Adrenal gland (tissue), 12 donors: ENCODE results near the gene CSF1R. TPM values are rescaled to one million over a fixed set of nuclear protein-coding genes. Genes with fewer than 3 reads are reported as not detected.

Experiments
- DNase-seq, 7 donors: peaks; one replicate each; pipeline ENCODE4 v3.0.0-alpha.2; 2019 to 2020
- H3K27ac ChIP-seq, 5 donors: fragments of 200-600 bp; sonication (generic) in 4 of 5; 1 replicate in 3 of 5; 2 replicates in 2 of 5; pipeline versions ENCODE4 v1.5.1 to v1.8.0; 2016 to 2020; ENCODE audit warnings: mild to moderate bottlenecking in 1 of 5
- H3K27me3 ChIP-seq: fragments of 200-600 bp; 2 replicates; pipeline ENCODE4 v1.8.0; 2021
- H3K36me3 ChIP-seq, 2 donors: fragments of 200-600 bp; replicated peaks in 1 of 2; 1 replicate in 1 of 2; 2 replicates in 1 of 2; pipeline versions ENCODE4 v1.5.1 to v1.8.0; 2018 to 2022
- H3K4me1 ChIP-seq, 2 donors: fragments of 200-600 bp; replicated peaks in 1 of 2; 1 replicate in 1 of 2; 2 replicates in 1 of 2; pipeline versions ENCODE4 v1.5.1 to v1.8.0; 2018 to 2021
- H3K4me3 ChIP-seq, 4 donors: fragments of 200-600 bp; sonication (generic) in 3 of 4; one replicate each; pipeline ENCODE4 v1.5.1; 2016 to 2018
- H3K9me3 ChIP-seq, 3 donors: fragments of 200-600 bp; sonication (generic) in 1 of 3; replicated peaks in 1 of 3; 1 replicate in 2 of 3; 2 replicates in 1 of 3; pipeline versions ENCODE4 v1.5.1 to v1.8.0; 2016 to 2021
- POLR2A ChIP-seq, 2 donors: fragments of 450-650 bp; IDR thresholded peaks; one replicate each; pipeline ENCODE4 v1.6.1; 2017; ENCODE audit warnings: antibody characterized with exemption in 2 of 2, mild to moderate bottlenecking in 2 of 2, moderate library complexity in 1 of 2
- WGBS, 4 donors: extraction: QIAGEN DNeasy Blood & Tissue Kit in 2 of 4; methylation state at CpG; one replicate each; pipeline versions ENCODE4 v1.1.5 to v1.1.7; 2013 to 2017; 5-methylcytosine and 5-hydroxymethylcytosine counted together
- intact Hi-C, 2 donors: fragments of 100-400 bp; cut with DNase I; formaldehyde crosslinking; loops; one replicate each; pipeline versions ENCODE4 v1.14.1 to v1.15.0; 2022 to 2023
- polyA plus RNA-seq, 3 donors: library from polyadenylated mRNA; stranded (reverse); fragments of 200-250 nt in 2 of 3; fragments of 350-450 nt in 1 of 3; fragmentation: Illumina TruSeq in 1 of 3; extraction: RNeasy Lipid Tissue Mini Kit (QIAGEN cat#74804) in 1 of 3; gene quantifications; one replicate each; pipeline ENCODE4 v1.2.3, GENCODE V29; 2013 to 2014
- total RNA-seq, 9 donors: library from RNA; depleted of rRNA in 4 of 9; stranded (reverse); fragments of >200 nt in 4 of 9; fragments of 120-200 nt in 1 of 9; fragmentation: NEBNext Ultra II Directional in 1 of 9; extraction: Animal tissue kit (Norgen Biotek cat#: 25700) in 1 of 9; gene quantifications; one replicate each; pipeline versions ENCODE4 v1.1.0 to v1.2.4, GENCODE V29; 2013 to 2023
- TF ChIP-seq, protein P1 (sequence below), 6 experiments: fragments of 450-650 bp in 4 of 6; fragments of 200-600 bp in 2 of 6; sonication (generic) in 1 of 6; IDR thresholded peaks; 1 replicate in 5 of 6; 2 replicates in 1 of 6; pipeline versions ENCODE4 v1.5.1 to v1.8.0; 2016 to 2021; ENCODE audit warnings: antibody characterized with exemption in 6 of 6, mild to moderate bottlenecking in 2 of 6, moderate library complexity in 1 of 6
- donor health status: healthy with polysubstance abuse.
- donor health status: Bipolar disorder and iron deficiency.
- donor health status: DM: yes; HTN: yes; CAD: no.
- donor health status: DM: no; HTN: no; CAD: no.
- donor health status: DM: no; HTN: no; CAD: no.
- donor health status: DM: yes; HTN: yes; CAD: no.

Gene CSF1R
- total and polyA plus RNA-seq, 12 donors = 4.6 to 165 (median 72.4) TPM

- no peak overlapping the region for H3K4me3 ChIP-seq
- peaks cover 17 to 19% of the 10 kb centered on the region in 2 donors for H3K4me1 ChIP-seq
- no peak for DNase-seq
- H3K36me3 ChIP-seq = peaks cover 0 to 3% of the 10 kb centered on the region in 2 donors
- WGBS, 4 donors = 59 to 74% (median 72%) methylated on average over 9 to 16 of the region's 16 CpGs
- intact Hi-C loops = loop anchor here (5.0 kb wide), 1 partner anchor 84 kb away; no protein-coding TSS in a partner anchor
- H3K27ac ChIP-seq = peak overlapping the region in 1 of 5 donors; percentile 44
- TF ChIP-seq, protein P1, sequence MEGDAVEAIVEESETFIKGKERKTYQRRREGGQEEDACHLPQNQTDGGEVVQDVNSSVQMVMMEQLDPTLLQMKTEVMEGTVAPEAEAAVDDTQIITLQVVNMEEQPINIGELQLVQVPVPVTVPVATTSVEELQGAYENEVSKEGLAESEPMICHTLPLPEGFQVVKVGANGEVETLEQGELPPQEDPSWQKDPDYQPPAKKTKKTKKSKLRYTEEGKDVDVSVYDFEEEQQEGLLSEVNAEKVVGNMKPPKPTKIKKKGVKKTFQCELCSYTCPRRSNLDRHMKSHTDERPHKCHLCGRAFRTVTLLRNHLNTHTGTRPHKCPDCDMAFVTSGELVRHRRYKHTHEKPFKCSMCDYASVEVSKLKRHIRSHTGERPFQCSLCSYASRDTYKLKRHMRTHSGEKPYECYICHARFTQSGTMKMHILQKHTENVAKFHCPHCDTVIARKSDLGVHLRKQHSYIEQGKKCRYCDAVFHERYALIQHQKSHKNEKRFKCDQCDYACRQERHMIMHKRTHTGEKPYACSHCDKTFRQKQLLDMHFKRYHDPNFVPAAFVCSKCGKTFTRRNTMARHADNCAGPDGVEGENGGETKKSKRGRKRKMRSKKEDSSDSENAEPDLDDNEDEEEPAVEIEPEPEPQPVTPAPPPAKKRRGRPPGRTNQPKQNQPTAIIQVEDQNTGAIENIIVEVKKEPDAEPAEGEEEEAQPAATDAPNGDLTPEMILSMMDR (IDR thresholded peaks at IDR 0.05) = no peak
- no peak for TF ChIP-seq POLR2A (IDR thresholded peaks at IDR 0.05)
- H3K27me3 ChIP-seq = no peaks in the 10 kb centered on the region
- no peaks in the 10 kb centered on the region for H3K9me3 ChIP-seq
Observed at GRCh38 chr5:150133581-150134197, 47.3 kb upstream of the CSF1R start.

DNA sequence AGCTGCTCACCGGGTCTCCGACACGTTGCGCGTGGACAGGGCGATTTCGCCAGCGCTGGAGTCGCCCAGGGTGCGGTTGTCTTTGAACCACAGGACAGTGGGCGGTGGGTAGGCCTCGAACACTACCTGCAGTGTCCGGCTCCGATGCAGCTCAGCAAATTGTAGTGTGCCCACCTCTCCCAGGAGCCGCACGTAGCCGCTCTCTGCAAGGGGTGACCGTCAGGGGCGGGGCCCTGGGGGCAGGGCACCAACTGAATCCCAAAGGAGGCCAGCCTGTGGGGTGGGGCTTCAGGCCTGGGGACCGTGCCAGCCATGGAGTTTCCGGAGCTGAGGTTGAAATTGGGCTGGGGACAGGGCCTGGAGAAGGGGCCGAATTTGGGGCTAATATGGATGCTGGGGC lies 46.4 kb upstream of the CSF1R start:
- Histone ChIP-seq H3K9me3 (no peaks in the 10 kb centered on the region), H3K4me3 (no peak overlapping the region), H3K27ac (peak overlapping the region in 1 of 5 donors; percentile 44), H3K27me3 (no peaks in the 10 kb centered on the region), H3K36me3 (peaks cover 0 to 3% of the 10 kb centered on the region in 2 donors), H3K4me1 (peaks cover 8 to 10% of the 10 kb centered on the region in 2 donors)
- 88 to 95% (median 89%) methylated on average over 13 to 22 of the region's 22 CpGs for WGBS, 4 donors
- TF ChIP-seq, protein P1 (IDR thresholded peaks at IDR 0.05) = no peak
- TF ChIP-seq POLR2A (IDR thresholded peaks at IDR 0.05) = no peak
- no peak for DNase-seq
- intact Hi-C loops = loop anchor here (5.0 kb wide), 1 partner anchor 85 kb away; no protein-coding TSS in a partner anchor

- peaks cover 0 to 3% of the 10 kb centered on the region in 2 donors for H3K36me3 ChIP-seq
Observed at GRCh38 chr5:150131978-150132694, 45.8 kb upstream of the CSF1R start.

GRCh38 chr5:150131461-150131860 lies 45.1 kb upstream of the CSF1R start:
- intact Hi-C loops = loop anchor here (5.0 kb wide), 1 partner anchor 86 kb away; no protein-coding TSS in a partner anchor
- Histone ChIP-seq H3K27me3 (no peaks in the 10 kb centered on the region), H3K4me3 (no peak overlapping the region), H3K27ac (no peak overlapping the region), H3K4me1 (no peaks in the 10 kb centered on the region), H3K9me3 (no peaks in the 10 kb centered on the region), H3K36me3 (peaks cover 0 to 3% of the 10 kb centered on the region in 2 donors)
- 76 to 85% (median 84%) methylated on average over 4 of the region's 4 CpGs for WGBS, 4 donors
- DNase-seq = no peak
- TF ChIP-seq, protein P1 (IDR thresholded peaks at IDR 0.05) = no peak
- no peak for TF ChIP-seq POLR2A (IDR thresholded peaks at IDR 0.05)

More at GRCh38 chr5:150131978-150132694, 45.8 kb upstream of the CSF1R start:
- Histone ChIP-seq H3K4me1 (peaks cover 2 to 4% of the 10 kb centered on the region in 2 donors), H3K9me3 (no peaks in the 10 kb centered on the region), H3K27ac (peak overlapping the region in 1 of 5 donors; percentile 43), H3K4me3 (no peak overlapping the region), H3K27me3 (no peaks in the 10 kb centered on the region)
- DNase-seq = peak in 3 of 7 donors; percentile 24 to 44 (median 24)
- TF ChIP-seq, protein P1 (IDR thresholded peaks at IDR 0.05) = no peak
- TF ChIP-seq POLR2A (IDR thresholded peaks at IDR 0.05) = no peak
- WGBS, 4 donors = 43 to 50% (median 47%) methylated on average over 5 to 12 of the region's 12 CpGs
- intact Hi-C loops = loop anchor here (5.0 kb wide), 1 partner anchor 85 kb away; no protein-coding TSS in a partner anchor
